Heart left ventricle (tissue), 16 donors: ENCODE results near the gene IFT74. TPM values are rescaled to one million over a fixed set of nuclear protein-coding genes. Genes with fewer than 3 reads are reported as not detected.

Experiments used
- ATAC-seq, 4 donors: fragments of 200-7000 bp; cut with Tn5 transposase; one replicate each; pipeline ENCODE4 v1.9.1; 2020 to 2022; ENCODE audit warnings: moderate library complexity in 4 of 4, mild to moderate bottlenecking in 3 of 4, moderate number of reproducible peaks in 1 of 4
- DNase-seq, 5 donors: peaks; one replicate each; pipeline ENCODE4 v3.0.0-alpha.2; 2020
- H3K27ac ChIP-seq, 12 donors: fragments of 200-600 bp; sonication (generic) in 4 of 12; one replicate each; pipeline versions ENCODE4 v1.5.0 to v1.8.0; 2016 to 2022; ENCODE audit warnings: mild to moderate bottlenecking in 2 of 12
- H3K27me3 ChIP-seq, 9 donors: fragments of 200-600 bp; sonication (generic) in 2 of 9; one replicate each; pipeline versions ENCODE4 v1.5.1 to v1.8.0; 2016 to 2022; ENCODE audit warnings: mild to moderate bottlenecking in 3 of 9
- H3K36me3 ChIP-seq, 9 donors: fragments of 200-600 bp; sonication (generic) in 2 of 9; one replicate each; pipeline versions ENCODE4 v1.5.0 to v1.8.0; 2018 to 2022; ENCODE audit warnings: mild to moderate bottlenecking in 2 of 9
- H3K4me1 ChIP-seq, 12 donors: fragments of 200-600 bp; sonication (generic) in 4 of 12; one replicate each; pipeline versions ENCODE4 v1.5.0 to v1.8.0; 2016 to 2022; ENCODE audit warnings: mild to moderate bottlenecking in 3 of 12
- H3K4me3 ChIP-seq, 12 donors: fragments of 200-600 bp; sonication (generic) in 4 of 12; one replicate each; pipeline versions ENCODE4 v1.5.0 to v1.8.0; 2017 to 2022; ENCODE audit warnings: mild to moderate bottlenecking in 9 of 12, moderate library complexity in 4 of 12
- H3K9me3 ChIP-seq, 12 donors: fragments of 200-600 bp; sonication (generic) in 4 of 12; one replicate each; pipeline versions ENCODE4 v1.5.0 to v1.8.0; 2016 to 2022; ENCODE audit warnings: mild to moderate bottlenecking in 1 of 12
- POLR2A ChIP-seq, 2 donors: fragments of 450-650 bp; IDR thresholded peaks; one replicate each; pipeline ENCODE4 v1.6.1; 2017; ENCODE audit warnings: antibody characterized with exemption in 2 of 2, mild to moderate bottlenecking in 2 of 2, moderate library complexity in 2 of 2
- WGBS, 4 donors: extraction: QIAGEN DNeasy Blood & Tissue Kit in 2 of 4; methylation state at CpG; one replicate each; pipeline versions ENCODE4 v1.1.5 to v1.1.7; 2013 to 2018; 5-methylcytosine and 5-hydroxymethylcytosine counted together
- intact Hi-C, 10 donors: fragments of 100-400 bp; cut with DNase I; formaldehyde crosslinking; loops; one replicate each; pipeline versions ENCODE4 v1.11.1 to v1.14.2; 2022
- polyA plus RNA-seq, 2 donors: library from polyadenylated mRNA; stranded (reverse); fragments of 200-250 nt; gene quantifications; one replicate each; pipeline ENCODE4 v1.2.3, GENCODE V29; 2013
- total RNA-seq, 9 donors: library from RNA; depleted of rRNA in 2 of 9; stranded (reverse); fragments of >200 nt in 2 of 9; fragmentation: NEBNext Ultra II Directional in 3 of 9; extraction: Animal tissue kit (Norgen Biotek cat#: 25700) in 3 of 9; gene quantifications; one replicate each; pipeline versions ENCODE4 v1.1.0 to v1.2.4, GENCODE V29; 2016 to 2023
- TF ChIP-seq, protein P1 (sequence below), 12 donors: fragments of 200-600 bp; sonication (generic) in 4 of 12; IDR thresholded peaks; one replicate each; pipeline versions ENCODE4 v1.5.0 to v1.8.0; 2018 to 2022; ENCODE audit warnings: antibody characterized with exemption in 12 of 12, mild to moderate bottlenecking in 5 of 12
- donor health status: ischemic (EF 13 %, LVEDD 7.1; RV severe dilation, severe dysfunction).
- donor health status: healthy with polysubstance abuse.
- donor health status: DM: no; HTN: yes; CAD: no.
- donor health status: DM: no; HTN: no; CAD: no.
- donor health status: ischemic (EF 25% LVEDD 6.9; RV normal size, moderate dysfunction).
- donor health status: ischemic (EF 25% LVEDD 5.7; RV mildly dilated, moderate dysfunction).
- donor health status: healthy.
- donor health status: DM: yes; HTN: yes; CAD: no.
- donor health status: ischemic (EF 35%, LVEDD 5.7; RV mildly dilated, moderate dysfunction).
- donor health status: nonischemic (EF 11% LVEDD 7.7; RV severe dilation, severe dysfunction).
- donor health status: DM: yes; HTN: yes; CAD: no.
- donor health status: PGD.
- donor health status: ischemic (EF 29% LVEDD 5.4; RV normal size, mild dysfunction).
- donor health status: nonischemic (EF 23%, LVEDD 6.1; RV moderate dilation, normal function).

IFT74 gene
- total and polyA plus RNA-seq, 11 donors: 5.3 to 12.7 (median 9.6) TPM

DNA sequence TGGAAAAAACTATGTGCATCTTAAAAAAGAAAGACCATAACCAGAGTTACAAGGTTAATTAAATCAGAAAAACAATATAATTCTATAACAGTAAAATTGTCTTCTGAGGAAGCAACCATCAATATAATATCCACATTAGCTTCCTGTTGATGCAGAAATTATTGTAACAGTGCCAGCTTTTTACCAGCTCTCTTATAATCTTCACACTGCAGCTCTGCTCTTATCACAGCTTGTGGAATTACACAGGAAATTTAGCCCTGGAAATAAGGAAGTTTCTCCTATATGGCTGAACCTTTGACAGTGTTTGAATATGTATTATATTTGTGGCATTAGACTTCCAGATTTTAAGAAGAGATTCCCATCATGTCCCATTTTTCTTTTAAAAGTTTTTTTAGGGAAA lies 103.7 kb downstream of the IFT74 start:
- peaks cover 0 to 7% (median 0%) of the 10 kb centered on the region in 12 donors for H3K4me1 ChIP-seq
- no peaks in the 10 kb centered on the region for H3K27me3 ChIP-seq
- H3K36me3 ChIP-seq: peaks cover 0 to 32% (median 10%) of the 10 kb centered on the region in 9 donors
- no peak for TF ChIP-seq POLR2A (IDR thresholded peaks at IDR 0.05)
- TF ChIP-seq, protein P1, sequence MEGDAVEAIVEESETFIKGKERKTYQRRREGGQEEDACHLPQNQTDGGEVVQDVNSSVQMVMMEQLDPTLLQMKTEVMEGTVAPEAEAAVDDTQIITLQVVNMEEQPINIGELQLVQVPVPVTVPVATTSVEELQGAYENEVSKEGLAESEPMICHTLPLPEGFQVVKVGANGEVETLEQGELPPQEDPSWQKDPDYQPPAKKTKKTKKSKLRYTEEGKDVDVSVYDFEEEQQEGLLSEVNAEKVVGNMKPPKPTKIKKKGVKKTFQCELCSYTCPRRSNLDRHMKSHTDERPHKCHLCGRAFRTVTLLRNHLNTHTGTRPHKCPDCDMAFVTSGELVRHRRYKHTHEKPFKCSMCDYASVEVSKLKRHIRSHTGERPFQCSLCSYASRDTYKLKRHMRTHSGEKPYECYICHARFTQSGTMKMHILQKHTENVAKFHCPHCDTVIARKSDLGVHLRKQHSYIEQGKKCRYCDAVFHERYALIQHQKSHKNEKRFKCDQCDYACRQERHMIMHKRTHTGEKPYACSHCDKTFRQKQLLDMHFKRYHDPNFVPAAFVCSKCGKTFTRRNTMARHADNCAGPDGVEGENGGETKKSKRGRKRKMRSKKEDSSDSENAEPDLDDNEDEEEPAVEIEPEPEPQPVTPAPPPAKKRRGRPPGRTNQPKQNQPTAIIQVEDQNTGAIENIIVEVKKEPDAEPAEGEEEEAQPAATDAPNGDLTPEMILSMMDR (IDR thresholded peaks at IDR 0.05): no peak
- ATAC-seq: no peak
- intact Hi-C loops: no loop called here
- no peak overlapping the region for H3K4me3 ChIP-seq
- H3K9me3 ChIP-seq: no peaks in the 10 kb centered on the region
- no peak overlapping the region for H3K27ac ChIP-seq
- DNase-seq: no peak

DNA sequence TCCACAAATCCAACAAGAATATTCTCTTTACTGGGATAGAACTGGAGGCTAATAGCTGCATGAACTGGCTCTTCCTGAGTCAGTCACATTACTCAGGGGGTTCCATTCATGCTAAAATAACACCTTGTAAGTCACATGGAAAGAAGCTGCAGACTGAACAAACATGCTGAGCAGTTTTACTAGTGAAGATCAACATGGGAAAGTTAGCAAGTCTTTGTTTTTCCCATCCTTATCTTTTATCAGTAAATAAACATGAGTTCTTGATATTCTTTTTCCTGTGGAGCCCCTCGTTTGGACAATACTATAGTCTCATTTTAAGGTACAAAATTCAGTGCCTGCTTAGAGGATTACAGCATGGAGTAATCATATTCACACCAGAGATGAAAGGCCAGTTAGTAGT lies 109.1 kb downstream of the IFT74 start:
- peaks cover 0 to 4% (median 0%) of the 10 kb centered on the region in 12 donors for H3K4me1 ChIP-seq
- H3K27me3 ChIP-seq: no peaks in the 10 kb centered on the region
- DNase-seq (no peak), ATAC-seq (no peak)
- no peak for TF ChIP-seq POLR2A (IDR thresholded peaks at IDR 0.05)
- TF ChIP-seq, protein P1 (IDR thresholded peaks at IDR 0.05): no peak
- no peak overlapping the region for H3K4me3 ChIP-seq
- H3K9me3 ChIP-seq: no peaks in the 10 kb centered on the region
- intact Hi-C loops: loop anchor here in 1 of 10 donors (5.0 kb wide), 1 partner anchor 137 kb away; no protein-coding TSS in a partner anchor
- WGBS, 4 donors: 43 to 62% (median 56%) methylated on average over 1 of the region's 1 CpG
- H3K36me3 ChIP-seq: peaks cover 0 to 12% (median 0%) of the 10 kb centered on the region in 9 donors
- no peak overlapping the region for H3K27ac ChIP-seq

DNA sequence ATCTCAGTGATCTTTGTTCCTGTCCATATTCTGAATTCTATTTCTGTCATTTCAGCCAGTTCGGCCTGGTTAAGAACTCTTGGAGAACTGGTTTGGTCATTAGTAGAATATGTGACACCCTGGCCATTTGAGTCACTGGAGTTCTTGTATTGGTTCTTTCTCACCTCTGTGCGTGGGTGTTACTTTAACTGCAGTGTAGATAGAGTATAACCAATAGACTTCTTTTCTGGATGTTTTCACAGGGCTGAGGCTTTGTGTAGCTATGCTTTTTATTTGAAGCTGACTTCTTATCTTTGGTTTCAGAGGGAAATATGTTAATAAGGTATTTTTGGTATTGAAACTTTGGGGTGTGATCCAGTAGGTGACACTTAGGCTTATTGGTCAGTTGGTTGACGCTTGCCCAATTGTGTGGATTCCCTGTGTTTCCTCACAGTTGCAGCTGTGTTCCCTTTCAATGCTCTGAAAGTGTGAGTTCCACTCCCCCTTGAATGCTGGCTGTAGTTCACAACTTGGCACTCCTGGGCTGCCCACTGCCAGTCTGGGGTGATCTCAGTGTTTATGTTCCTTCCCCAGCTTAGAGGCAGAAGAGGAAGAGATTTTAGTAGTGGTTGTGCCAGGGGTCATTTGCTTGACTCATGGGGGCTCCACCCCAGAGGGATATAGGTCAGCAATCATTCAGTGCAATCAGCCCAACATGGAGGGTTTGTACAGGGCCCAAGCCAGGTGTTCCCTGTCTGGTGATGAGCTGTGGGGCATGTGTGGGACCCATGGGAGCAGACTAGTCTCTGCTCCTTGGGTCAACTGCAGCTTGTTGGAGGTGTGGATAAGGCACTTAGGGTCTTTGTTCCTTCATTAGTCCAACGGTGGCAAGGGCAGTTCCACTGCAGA lies 117.9 kb downstream of the IFT74 start:
- Histone ChIP-seq H3K9me3 (no peaks in the 10 kb centered on the region), H3K36me3 (no peaks in the 10 kb centered on the region), H3K4me3 (no peak overlapping the region), H3K27ac (no peak overlapping the region), H3K4me1 (no peaks in the 10 kb centered on the region), H3K27me3 (no peaks in the 10 kb centered on the region)
- ATAC-seq: no peak
- no peak for DNase-seq
- TF ChIP-seq, protein P1 (IDR thresholded peaks at IDR 0.05): no peak
- no peak for TF ChIP-seq POLR2A (IDR thresholded peaks at IDR 0.05)
- WGBS, 4 donors: 70 to 88% (median 74%) methylated on average over 4 of the region's 4 CpGs
- intact Hi-C loops: no loop called here

DNA sequence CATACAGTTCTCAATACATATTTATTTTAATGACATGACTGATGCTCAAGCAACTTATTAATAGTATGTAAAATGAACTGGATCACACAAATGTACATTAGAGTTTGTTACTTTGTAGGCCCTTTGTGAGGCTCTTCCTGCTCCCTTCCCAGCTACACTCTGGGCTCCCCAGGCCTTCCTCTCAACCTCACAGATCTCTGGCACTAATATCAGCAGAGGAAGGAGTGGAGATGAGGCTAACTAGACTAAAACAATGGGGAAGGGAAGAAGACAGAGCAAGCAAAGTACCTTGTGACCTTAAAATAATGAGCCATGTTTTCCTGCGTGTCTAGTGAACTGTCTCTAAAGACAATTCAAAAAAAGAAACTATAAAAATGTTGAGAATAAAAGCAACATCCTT lies 122.5 kb downstream of the IFT74 start:
- peak in 3 of 4 donors; percentile 36 to 83 (median 44) for ATAC-seq
- Histone ChIP-seq H3K4me3 (no peak overlapping the region), H3K4me1 (no peaks in the 10 kb centered on the region), H3K27me3 (no peaks in the 10 kb centered on the region), H3K9me3 (no peaks in the 10 kb centered on the region), H3K27ac (peak overlapping the region in 5 of 12 donors; percentile 8 to 47 (median 39)), H3K36me3 (no peaks in the 10 kb centered on the region)
- no peak for DNase-seq
- intact Hi-C loops: no loop called here
- 53 to 75% (median 64%) methylated on average over 1 of the region's 1 CpG for WGBS, 4 donors
- TF ChIP-seq, protein P1 (IDR thresholded peaks at IDR 0.05): no peak
- TF ChIP-seq POLR2A (IDR thresholded peaks at IDR 0.05): no peak
